Gastrocnemius medialis (tissue), 4 donors: Measurements from ENCODE around the gene ZNF335. TPM values are rescaled to one million over a fixed set of nuclear protein-coding genes. Genes with fewer than 3 reads are reported as not detected.

ENCODE experiments used
- ATAC-seq, 2 donors: fragments of 150-250 bp; one replicate each; pipeline ENCODE4 v1.9.1; 2016
- DNase-seq, 2 donors: peaks; one replicate each; pipeline ENCODE4 v3.0.0-alpha.2; 2019
- H3K27ac ChIP-seq, 4 donors: fragments of 200-600 bp; sonication (generic); 1 replicate in 1 of 4; 2 replicates in 3 of 4; pipeline ENCODE4 v1.5.1; 2016 to 2018; ENCODE audit warnings: mild to moderate bottlenecking in 2 of 4, moderate library complexity in 1 of 4
- H3K27me3 ChIP-seq, 3 donors: fragments of 200-600 bp; sonication (generic) in 2 of 3; 1 replicate in 1 of 3; 2 replicates in 2 of 3; pipeline versions ENCODE4 v1.5.1 to v1.6.0; 2016 to 2019; ENCODE audit warnings: mild to moderate bottlenecking in 1 of 3, moderate library complexity in 1 of 3
- H3K36me3 ChIP-seq, 2 donors: fragments of 200-600 bp; sonication (generic) in 1 of 2; one replicate each; pipeline ENCODE4 v1.5.1; 2017 to 2018
- H3K4me1 ChIP-seq, 2 donors: fragments of 200-600 bp; sonication (generic) in 1 of 2; one replicate each; pipeline ENCODE4 v1.5.1; 2016 to 2017; ENCODE audit warnings: mild to moderate bottlenecking in 2 of 2
- H3K4me3 ChIP-seq, 4 donors: fragments of 200-600 bp; sonication (generic) in 3 of 4; 1 replicate in 1 of 4; 2 replicates in 3 of 4; pipeline ENCODE4 v1.5.1; 2016 to 2019; ENCODE audit warnings: mild to moderate bottlenecking in 2 of 4
- H3K9me3 ChIP-seq, 3 donors: fragments of 200-600 bp; sonication (generic) in 2 of 3; 1 replicate in 1 of 3; 2 replicates in 2 of 3; pipeline ENCODE4 v1.5.1; 2016 to 2019
- POLR2A ChIP-seq, 2 donors: fragments of 450-650 bp; IDR thresholded peaks; one replicate each; pipeline ENCODE4 v1.6.1; 2017; ENCODE audit warnings: antibody characterized with exemption in 2 of 2, mild to moderate bottlenecking in 2 of 2, moderate library complexity in 2 of 2
- in situ Hi-C, 4 donors: fragments of 200-750 bp; cut with MboI; loops; one replicate each; pipeline versions ENCODE4 v1.15.0 to v1.8.0; 2017; ENCODE audit warnings: low sequenced_read_pairs in 4 of 4
- intact Hi-C: fragments of 100-400 bp; cut with DNase I; formaldehyde crosslinking; loops from one replicate; pipeline ENCODE4 v1.15.1; 2023; ENCODE audit warnings: low total_unique reads
- total RNA-seq, 4 donors: library from RNA; depleted of rRNA; stranded (reverse); fragments of >200 nt; gene quantifications; one replicate each; pipeline versions ENCODE4 v1.1.0 to v1.2.3, GENCODE V29; 2016
- TF ChIP-seq, protein P1 (sequence below), 5 experiments: fragments of 450-650 bp in 3 of 5; fragments of 200-600 bp in 2 of 5; sonication (generic) in 2 of 5; IDR thresholded peaks in 4 of 5; conservative IDR thresholded peaks in 1 of 5; 1 replicate in 4 of 5; 2 replicates in 1 of 5; pipeline ENCODE4 v1.5.1; 2016 to 2019; ENCODE audit warnings: antibody characterized with exemption in 5 of 5, mild to moderate bottlenecking in 3 of 5, moderate library complexity in 3 of 5

ZNF335 gene, protein sequence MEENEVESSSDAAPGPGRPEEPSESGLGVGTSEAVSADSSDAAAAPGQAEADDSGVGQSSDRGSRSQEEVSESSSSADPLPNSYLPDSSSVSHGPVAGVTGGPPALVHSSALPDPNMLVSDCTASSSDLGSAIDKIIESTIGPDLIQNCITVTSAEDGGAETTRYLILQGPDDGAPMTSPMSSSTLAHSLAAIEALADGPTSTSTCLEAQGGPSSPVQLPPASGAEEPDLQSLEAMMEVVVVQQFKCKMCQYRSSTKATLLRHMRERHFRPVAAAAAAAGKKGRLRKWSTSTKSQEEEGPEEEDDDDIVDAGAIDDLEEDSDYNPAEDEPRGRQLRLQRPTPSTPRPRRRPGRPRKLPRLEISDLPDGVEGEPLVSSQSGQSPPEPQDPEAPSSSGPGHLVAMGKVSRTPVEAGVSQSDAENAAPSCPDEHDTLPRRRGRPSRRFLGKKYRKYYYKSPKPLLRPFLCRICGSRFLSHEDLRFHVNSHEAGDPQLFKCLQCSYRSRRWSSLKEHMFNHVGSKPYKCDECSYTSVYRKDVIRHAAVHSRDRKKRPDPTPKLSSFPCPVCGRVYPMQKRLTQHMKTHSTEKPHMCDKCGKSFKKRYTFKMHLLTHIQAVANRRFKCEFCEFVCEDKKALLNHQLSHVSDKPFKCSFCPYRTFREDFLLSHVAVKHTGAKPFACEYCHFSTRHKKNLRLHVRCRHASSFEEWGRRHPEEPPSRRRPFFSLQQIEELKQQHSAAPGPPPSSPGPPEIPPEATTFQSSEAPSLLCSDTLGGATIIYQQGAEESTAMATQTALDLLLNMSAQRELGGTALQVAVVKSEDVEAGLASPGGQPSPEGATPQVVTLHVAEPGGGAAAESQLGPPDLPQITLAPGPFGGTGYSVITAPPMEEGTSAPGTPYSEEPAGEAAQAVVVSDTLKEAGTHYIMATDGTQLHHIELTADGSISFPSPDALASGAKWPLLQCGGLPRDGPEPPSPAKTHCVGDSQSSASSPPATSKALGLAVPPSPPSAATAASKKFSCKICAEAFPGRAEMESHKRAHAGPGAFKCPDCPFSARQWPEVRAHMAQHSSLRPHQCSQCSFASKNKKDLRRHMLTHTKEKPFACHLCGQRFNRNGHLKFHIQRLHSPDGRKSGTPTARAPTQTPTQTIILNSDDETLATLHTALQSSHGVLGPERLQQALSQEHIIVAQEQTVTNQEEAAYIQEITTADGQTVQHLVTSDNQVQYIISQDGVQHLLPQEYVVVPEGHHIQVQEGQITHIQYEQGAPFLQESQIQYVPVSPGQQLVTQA (N-terminal part only)
- 10 to 100 TPM in 3 of 4 donors, 1 to 10 TPM in 1; 8.3 to 19.1 (median 12.7) TPM for total RNA-seq

GRCh38 chr20:45971675-45972499, at the start of gene ZNF335:
TSS of gene ZNF335 (minus strand) at chr20:45972203. CDS start at chr20:45971410, 793 bp downstream.
- ATAC-seq (peak; percentile 72 to 87), DNase-seq (peak; percentile 89 to 93)
- Histone ChIP-seq H3K36me3 (peaks cover 0 to 14% of the 10 kb centered on the region in 2 donors), H3K9me3 (no peaks in the 10 kb centered on the region), H3K27ac (peak within 1 kb of the TSS; percentile 90 to 99 (median 96)), H3K4me1 (peaks cover 32 to 36% of the 10 kb centered on the region in 2 donors), H3K4me3 (peak within 1 kb of the TSS; percentile 74 to 97 (median 88)), H3K27me3 (no peaks in the 10 kb centered on the region)
- TF ChIP-seq, protein P1, sequence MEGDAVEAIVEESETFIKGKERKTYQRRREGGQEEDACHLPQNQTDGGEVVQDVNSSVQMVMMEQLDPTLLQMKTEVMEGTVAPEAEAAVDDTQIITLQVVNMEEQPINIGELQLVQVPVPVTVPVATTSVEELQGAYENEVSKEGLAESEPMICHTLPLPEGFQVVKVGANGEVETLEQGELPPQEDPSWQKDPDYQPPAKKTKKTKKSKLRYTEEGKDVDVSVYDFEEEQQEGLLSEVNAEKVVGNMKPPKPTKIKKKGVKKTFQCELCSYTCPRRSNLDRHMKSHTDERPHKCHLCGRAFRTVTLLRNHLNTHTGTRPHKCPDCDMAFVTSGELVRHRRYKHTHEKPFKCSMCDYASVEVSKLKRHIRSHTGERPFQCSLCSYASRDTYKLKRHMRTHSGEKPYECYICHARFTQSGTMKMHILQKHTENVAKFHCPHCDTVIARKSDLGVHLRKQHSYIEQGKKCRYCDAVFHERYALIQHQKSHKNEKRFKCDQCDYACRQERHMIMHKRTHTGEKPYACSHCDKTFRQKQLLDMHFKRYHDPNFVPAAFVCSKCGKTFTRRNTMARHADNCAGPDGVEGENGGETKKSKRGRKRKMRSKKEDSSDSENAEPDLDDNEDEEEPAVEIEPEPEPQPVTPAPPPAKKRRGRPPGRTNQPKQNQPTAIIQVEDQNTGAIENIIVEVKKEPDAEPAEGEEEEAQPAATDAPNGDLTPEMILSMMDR (IDR thresholded peaks at IDR 0.05 in 4 of 5, conservative IDR thresholded peaks at IDR 0.05 in 1 of 5) = peak; percentile 39 to 72 (median 70)
- peak; percentile 73 to 93 for TF ChIP-seq POLR2A (IDR thresholded peaks at IDR 0.05)
- intact Hi-C loops = loop anchor here (1.0 to 5.0 kb wide), 9 partner anchors 38 to 1760 kb away; partner anchors contain the start of genes CTSA, NCOA5, NEURL2 and OSER1
- in situ Hi-C loops = loop anchor here in 1 of 4 donors (25.0 kb wide), 1 partner anchor 160 kb away; the partner anchor contains the start of gene UBE2C

DNA sequence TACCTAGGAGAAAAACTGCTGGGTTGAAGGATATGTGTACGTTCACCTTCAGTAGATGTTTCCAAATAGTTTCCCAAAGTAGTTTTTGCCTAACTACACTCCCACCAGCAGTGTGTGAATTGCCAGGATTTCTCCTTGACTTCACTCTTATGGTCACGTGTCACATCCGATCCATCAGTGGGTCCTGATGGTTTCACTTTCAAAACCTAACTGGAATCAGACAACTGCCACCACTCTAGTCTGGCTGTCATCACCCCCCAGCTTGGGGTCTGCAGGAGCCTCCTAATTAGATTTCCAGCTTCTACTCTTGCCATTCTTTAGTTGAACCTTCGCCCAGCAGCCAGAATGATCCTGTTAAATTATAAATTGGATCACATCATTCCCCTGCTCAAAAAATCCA, 48.6 kb upstream of the ZNF335 start:
- no peak for ATAC-seq
- TF ChIP-seq, protein P1 (IDR thresholded peaks at IDR 0.05 in 4 of 5, conservative IDR thresholded peaks at IDR 0.05 in 1 of 5) = no peak
- no peak for TF ChIP-seq POLR2A (IDR thresholded peaks at IDR 0.05)
- Histone ChIP-seq H3K36me3 (no peaks in the 10 kb centered on the region), H3K27ac (no peak overlapping the region), H3K27me3 (peaks cover 66 to 74% (median 67%) of the 10 kb centered on the region in 3 donors), H3K4me1 (peaks cover 4 to 13% of the 10 kb centered on the region in 2 donors), H3K4me3 (no peak overlapping the region), H3K9me3 (no peaks in the 10 kb centered on the region)
- in situ Hi-C loops = no loop called here
- no peak for DNase-seq
- intact Hi-C loops = no loop called here

GRCh38 chr20:46018611-46019010, 46.6 kb upstream of the ZNF335 start:
- no peaks in the 10 kb centered on the region for H3K36me3 ChIP-seq
- H3K27me3 ChIP-seq = peaks cover 51 to 77% (median 63%) of the 10 kb centered on the region in 3 donors
- H3K4me1 ChIP-seq = peaks cover 4 to 13% of the 10 kb centered on the region in 2 donors
- intact Hi-C loops (no loop called here), in situ Hi-C loops (no loop called here)
- no peak overlapping the region for H3K27ac ChIP-seq
- DNase-seq (no peak), ATAC-seq (no peak)
- TF ChIP-seq, protein P1 (IDR thresholded peaks at IDR 0.05 in 4 of 5, conservative IDR thresholded peaks at IDR 0.05 in 1 of 5) = no peak
- no peak for TF ChIP-seq POLR2A (IDR thresholded peaks at IDR 0.05)
- H3K4me3 ChIP-seq = no peak overlapping the region
- no peaks in the 10 kb centered on the region for H3K9me3 ChIP-seq
